H9 (cell line): ENCODE data around the gene IMMP2L. TPM values are rescaled to one million over a fixed set of nuclear protein-coding genes. Genes with fewer than 3 reads are reported as not detected.

Source experiments
- DNase-seq: peaks from one replicate; pipeline ENCODE4 v3.0.0-alpha.2; 2017
- H2AFZ ChIP-seq: one replicate; pipeline ENCODE4 v1.6.1; 2013; ENCODE audit warnings: mild to moderate bottlenecking, low read length, control low read depth, moderate library complexity
- H2AK5ac ChIP-seq: 2 replicates; pipeline ENCODE4 v1.6.1; 2013; ENCODE audit warnings: low read length, control low read depth, mixed read lengths; ENCODE audit not compliant: insufficient read length
- H2BK120ac ChIP-seq: one replicate; pipeline ENCODE4 v1.6.1; 2013; ENCODE audit warnings: low read depth, mild to moderate bottlenecking, low read length, control low read depth, inconsistent platforms; ENCODE audit not compliant: poor library complexity, severe bottlenecking
- H2BK12ac ChIP-seq: 2 replicates; pipeline ENCODE4 v1.6.1; 2013; ENCODE audit warnings: low read length, control low read depth, mixed read lengths, low read depth; ENCODE audit not compliant: insufficient read length
- H2BK15ac ChIP-seq: 2 replicates; pipeline ENCODE4 v1.6.1; 2013; ENCODE audit warnings: low read depth, low read length, control low read depth
- H2BK20ac ChIP-seq: one replicate; pipeline ENCODE4 v1.6.1; 2013; ENCODE audit warnings: low read depth, mild to moderate bottlenecking, low read length, control low read depth, inconsistent platforms; ENCODE audit not compliant: poor library complexity, severe bottlenecking
- H2BK5ac ChIP-seq: 2 replicates; pipeline ENCODE4 v1.6.1; 2013; ENCODE audit warnings: low read length, control low read depth, mixed read lengths; ENCODE audit not compliant: insufficient read length
- H3K14ac ChIP-seq: 2 replicates; pipeline ENCODE4 v1.6.1; 2013; ENCODE audit warnings: low read length, control low read depth; ENCODE audit not compliant: insufficient read depth
- H3K18ac ChIP-seq: 2 replicates; pipeline ENCODE4 v1.6.1; 2013; ENCODE audit warnings: low read depth, mild to moderate bottlenecking, mixed read lengths, low read length, control low read depth; ENCODE audit not compliant: insufficient read length
- H3K23ac ChIP-seq: 2 replicates; pipeline ENCODE4 v1.6.1; 2013; ENCODE audit warnings: low read length, control low read depth, mixed read lengths, low read depth; ENCODE audit not compliant: insufficient read length
- H3K23me2 ChIP-seq: 2 replicates; pipeline ENCODE4 v1.6.1; 2013; ENCODE audit warnings: low read depth, mild to moderate bottlenecking, mixed read lengths, low read length, control low read depth; ENCODE audit not compliant: insufficient read length, poor library complexity, severe bottlenecking
- H3K27ac ChIP-seq: 2 replicates; pipeline ENCODE4 v1.5.1; 2013; ENCODE audit warnings: low read length, control low read depth, mixed read lengths, low read depth; ENCODE audit not compliant: insufficient read length
- H3K27me3 ChIP-seq: 2 replicates; pipeline ENCODE4 v1.6.1; 2013; ENCODE audit warnings: low read length, control low read depth, inconsistent platforms; ENCODE audit not compliant: insufficient read depth
- H3K4ac ChIP-seq: 2 replicates; pipeline ENCODE4 v1.6.1; 2013; ENCODE audit warnings: low read depth, mild to moderate bottlenecking, control low read depth, inconsistent platforms, low read length, moderate library complexity
- H3K4me1 ChIP-seq: 2 replicates; pipeline ENCODE4 v1.6.1; 2013; ENCODE audit warnings: low read length, control low read depth, inconsistent platforms; ENCODE audit not compliant: insufficient read depth
- H3K4me2 ChIP-seq: 2 replicates; pipeline ENCODE4 v1.6.1; 2013; ENCODE audit warnings: low read length, control low read depth, mixed read lengths; ENCODE audit not compliant: insufficient read length, insufficient read depth
- H3K56ac ChIP-seq: 2 replicates; pipeline ENCODE4 v1.6.1; 2013; ENCODE audit warnings: low read depth, mild to moderate bottlenecking, mixed read lengths, low read length, control low read depth; ENCODE audit not compliant: insufficient read length
- H3K79me1 ChIP-seq: 2 replicates; pipeline ENCODE4 v1.6.1; 2013; ENCODE audit warnings: low read depth, mild to moderate bottlenecking, moderate library complexity, low read length, control low read depth, inconsistent platforms; ENCODE audit not compliant: insufficient read depth, poor library complexity, severe bottlenecking
- H3K79me2 ChIP-seq: 2 replicates; pipeline ENCODE4 v1.6.1; 2013; ENCODE audit warnings: low read length, control low read depth, inconsistent platforms; ENCODE audit not compliant: insufficient read depth
- H3K9ac ChIP-seq: 2 replicates; pipeline ENCODE4 v1.6.1; 2013; ENCODE audit warnings: low read length, control low read depth, mixed read lengths; ENCODE audit not compliant: insufficient read length; ENCODE audit errors: extremely low read depth
- H3K9me3 ChIP-seq: one replicate; pipeline ENCODE4 v1.6.1; 2013; ENCODE audit warnings: low read depth, low read length, inconsistent platforms; ENCODE audit not compliant: control insufficient read depth
- H3T11ph ChIP-seq: one replicate; pipeline ENCODE4 v1.6.1; 2013; ENCODE audit warnings: mild to moderate bottlenecking, low read length, control low read depth, inconsistent platforms
- H4K20me1 ChIP-seq: one replicate; pipeline ENCODE4 v1.6.1; 2013; ENCODE audit not compliant: control insufficient read depth, insufficient read length, insufficient read depth
- H4K5ac ChIP-seq: 2 replicates; pipeline ENCODE4 v1.6.1; 2013; ENCODE audit warnings: low read depth, mild to moderate bottlenecking, mixed read lengths, low read length, control low read depth; ENCODE audit not compliant: insufficient read length
- H4K8ac ChIP-seq: replicated peaks from 2 replicates; pipeline ENCODE4 v1.6.1; 2013; ENCODE audit warnings: low read length, control low read depth, mixed read lengths, low read depth; ENCODE audit not compliant: insufficient read length
- H4K91ac ChIP-seq: 2 replicates; pipeline ENCODE4 v1.6.1; 2013; ENCODE audit warnings: low read depth, mild to moderate bottlenecking, moderate library complexity, mixed read lengths, low read length, control low read depth; ENCODE audit not compliant: insufficient read length
- H3K27ac Mint-ChIP-seq, 3 experiments: 2 replicates in 2 of 3; 3 replicates in 1 of 3; pipeline ENCODE4 v1.8.0; 2020 to 2021; ENCODE audit warnings: mixed read lengths in 3 of 3, mild to moderate bottlenecking in 1 of 3, moderate library complexity in 1 of 3
- H3K27me3 Mint-ChIP-seq: 2 replicates; pipeline ENCODE4 v1.8.0; 2021; ENCODE audit warnings: low read depth, mild to moderate bottlenecking, moderate library complexity, mixed read lengths
- H3K36me3 Mint-ChIP-seq, 3 experiments: 2 replicates in 2 of 3; 3 replicates in 1 of 3; pipeline ENCODE4 v1.8.0; 2020 to 2021; ENCODE audit warnings: low read depth in 3 of 3, mixed read lengths in 3 of 3; ENCODE audit not compliant: insufficient read depth in 1 of 3
- H3K4me1 Mint-ChIP-seq, 2 experiments: 2 replicates each; pipeline ENCODE4 v1.8.0; 2020; ENCODE audit warnings: mixed read lengths in 2 of 2
- H3K4me3 Mint-ChIP-seq, 2 experiments: 2 replicates in 1 of 2; 3 replicates in 1 of 2; pipeline ENCODE4 v1.8.0; 2020 to 2021; ENCODE audit warnings: mild to moderate bottlenecking in 2 of 2, mixed read lengths in 2 of 2, moderate library complexity in 1 of 2
- H3K9me3 Mint-ChIP-seq, 2 experiments: 2 replicates in 1 of 2; 3 replicates in 1 of 2; pipeline ENCODE4 v1.8.0; 2020; ENCODE audit warnings: mild to moderate bottlenecking in 2 of 2, mixed read lengths in 2 of 2, moderate library complexity in 1 of 2
- CTCF ChIP-seq: fragments of 200-600 bp; sonication (generic); conservative IDR thresholded peaks from 3 replicates; pipeline ENCODE4 v1.8.0; 2021; ENCODE audit warnings: antibody characterized with exemption, mild to moderate bottlenecking
- WGBS: extraction: QIAGEN DNeasy Blood & Tissue Kit; methylation state at CpG from one replicate; pipeline ENCODE4 v1.1.7; 2013; ENCODE audit warnings: missing lambda C conversion rate, low lambda C conversion rate, mixed read lengths; ENCODE audit not compliant: insufficient read length; ENCODE audit errors: extremely low coverage; 5-methylcytosine and 5-hydroxymethylcytosine counted together
- total RNA-seq: library from RNA; stranded (reverse); gene quantifications from 2 replicates; pipeline ENCODE4 v1.2.1, GENCODE V29; 2021

Gene IMMP2L
- total RNA-seq, 1 experiment from 2014 or later: 14.7 TPM

GRCh38 chr7:110897538-110897937 is 664.8 kb downstream of the IMMP2L start:
- no peak overlapping the region for H3K14ac ChIP-seq
- H2BK20ac ChIP-seq: no peak overlapping the region
- no peak overlapping the region for H2AFZ ChIP-seq
- H3K4me1 ChIP-seq: no peaks in the 10 kb centered on the region
- no peak for TF ChIP-seq CTCF
- H4K8ac ChIP-seq: no peak overlapping the region
- H3K79me1 ChIP-seq: no peaks in the 10 kb centered on the region
- Mint-ChIP-seq H3K4me1 (no peaks in the 10 kb centered on the region), H3K27ac (no peak overlapping the region), H3K27me3 (no peaks in the 10 kb centered on the region), H3K36me3 (peaks cover 2 to 18% (median 2%) of the 10 kb centered on the region in 3 experiments; a peak in 3 of 7 replicates), H3K9me3 (peaks cover 9% of the 10 kb centered on the region in 2 experiments; a peak in 4 of 5 replicates), H3K4me3 (no peak overlapping the region)
- H2BK12ac ChIP-seq: no peak overlapping the region
- H3K27me3 ChIP-seq: no peaks in the 10 kb centered on the region
- no peaks in the 10 kb centered on the region for H3K23me2 ChIP-seq
- no peak overlapping the region for H3K9ac ChIP-seq
- H3K79me2 ChIP-seq: no peaks in the 10 kb centered on the region
- no peaks in the 10 kb centered on the region for H3K9me3 ChIP-seq
- H3T11ph ChIP-seq: no peak overlapping the region
- H3K4me2 ChIP-seq: no peak overlapping the region
- H2BK15ac ChIP-seq: no peak overlapping the region
- H3K23ac ChIP-seq: no peak overlapping the region
- DNase-seq: no peak
- H4K5ac ChIP-seq: no peak overlapping the region
- H3K4ac ChIP-seq: no peak overlapping the region
- WGBS: no CpG with 5 or more reads among the region's 1 CpG
- H2BK120ac ChIP-seq: no peak overlapping the region
- H3K18ac ChIP-seq: no peak overlapping the region
- no peak overlapping the region for H2BK5ac ChIP-seq
- no peak overlapping the region for H3K56ac ChIP-seq
- no peak overlapping the region for H3K27ac ChIP-seq
- no peak overlapping the region for H4K91ac ChIP-seq
- H4K20me1 ChIP-seq: no peaks in the 10 kb centered on the region
- no peak overlapping the region for H2AK5ac ChIP-seq
